HepG2 (cell line): ENCODE measurements around the gene TRNT1. TPM values are rescaled to one million over a fixed set of nuclear protein-coding genes. Genes with fewer than 3 reads are reported as not detected.
A peak's percentile ranks its signal among the peaks of the same experiment; 100 is the strongest.

ENCODE experiments used
- CBFB ChIP-seq: sonication (generic); formaldehyde crosslinking; IDR thresholded peaks from 2 replicates; pipeline ENCODE4 v1.4.0; 2020; ENCODE audit warnings: missing genetic modification reagents
- FOXO4 ChIP-seq: sonication (generic); formaldehyde crosslinking; conservative IDR thresholded peaks from 2 replicates; pipeline ENCODE4 v1.8.1; 2023; ENCODE audit warnings: missing genetic modification reagents
- GTF2F1 ChIP-seq: fragments of 150-350 bp; IDR thresholded peaks from 2 replicates; pipeline ENCODE4 v1.6.1; 2014; ENCODE audit warnings: low read length
- HOXA7 ChIP-seq: sonication (generic); formaldehyde crosslinking; IDR thresholded peaks from 2 replicates; pipeline ENCODE4 v1.8.1; 2022; ENCODE audit warnings: mild to moderate bottlenecking, missing genetic modification reagents, moderate library complexity
- MYC ChIP-seq: sonication (generic); formaldehyde crosslinking; IDR thresholded peaks from 2 replicates; pipeline ENCODE4 v1.9.0; 2021; ENCODE audit warnings: missing genetic modification reagents, borderline replicate concordance
- NBN ChIP-seq: fragments of 450-650 bp; conservative IDR thresholded peaks from 2 replicates; pipeline ENCODE4 v1.6.1; 2017
- PPARG ChIP-seq: conservative IDR thresholded peaks from 2 replicates; pipeline ENCODE4 v1.6.1; 2016; ENCODE audit warnings: missing biosample characterization, missing genetic modification reagents
- SNRNP70 ChIP-seq: fragments of 200-400 bp; formaldehyde crosslinking; IDR thresholded peaks from 2 replicates; pipeline ENCODE4 v1.6.1; 2017; ENCODE audit warnings: mild to moderate bottlenecking, low read depth, low read length, moderate library complexity
- THAP11 ChIP-seq: IDR thresholded peaks from 2 replicates; pipeline ENCODE4 v1.6.1; 2016; ENCODE audit warnings: missing biosample characterization, missing genetic modification reagents
- TMF1 ChIP-seq: sonication (generic); formaldehyde crosslinking; IDR thresholded peaks from 2 replicates; pipeline ENCODE4 v1.8.1; 2022; ENCODE audit warnings: low read depth, missing genetic modification reagents
- ZBTB7A ChIP-seq: sonication (generic); formaldehyde crosslinking; IDR thresholded peaks from 2 replicates; pipeline ENCODE4 v1.8.0; 2022; ENCODE audit warnings: mild to moderate bottlenecking, missing genetic modification reagents
- ZC3H4 ChIP-seq: sonication (generic); formaldehyde crosslinking; IDR thresholded peaks from 2 replicates; pipeline ENCODE4 v1.4.0; 2020; ENCODE audit warnings: missing genetic modification reagents, borderline replicate concordance
- ZFP41 ChIP-seq: sonication (generic); formaldehyde crosslinking; IDR thresholded peaks from 2 replicates; pipeline ENCODE4 v1.4.0; 2020; ENCODE audit warnings: mild to moderate bottlenecking, missing genetic modification reagents, borderline replicate concordance
- ZNF10 ChIP-seq: sonication (generic); formaldehyde crosslinking; IDR thresholded peaks from 2 replicates; pipeline ENCODE4 v1.4.0; 2020; ENCODE audit warnings: mild to moderate bottlenecking, low read depth, missing genetic modification reagents, borderline replicate concordance
- ZNF280D ChIP-seq: sonication (generic); formaldehyde crosslinking; IDR thresholded peaks from 2 replicates; pipeline ENCODE4 v1.5.1; 2020; ENCODE audit warnings: mild to moderate bottlenecking, missing genetic modification reagents
- ZNF557 ChIP-seq: sonication (generic); formaldehyde crosslinking; IDR thresholded peaks from 2 replicates; pipeline ENCODE4 v1.4.0; 2020; ENCODE audit warnings: missing genetic modification reagents
- ZNF563 ChIP-seq: sonication (generic); formaldehyde crosslinking; IDR thresholded peaks from 2 replicates; pipeline ENCODE4 v1.8.0; 2022; ENCODE audit warnings: mild to moderate bottlenecking, moderate library complexity, missing genetic modification reagents
- ZNF564 ChIP-seq: sonication (generic); formaldehyde crosslinking; IDR thresholded peaks from 2 replicates; pipeline ENCODE4 v1.8.1; 2023; ENCODE audit warnings: mild to moderate bottlenecking, missing genetic modification reagents
- ZNF567 ChIP-seq: sonication (generic); formaldehyde crosslinking; IDR thresholded peaks from 2 replicates; pipeline ENCODE4 v1.8.1; 2023; ENCODE audit warnings: mild to moderate bottlenecking, missing genetic modification reagents, borderline replicate concordance
- ZNF572 ChIP-seq: sonication (generic); formaldehyde crosslinking; IDR thresholded peaks from 2 replicates; pipeline ENCODE4 v1.5.1; 2020; ENCODE audit warnings: mild to moderate bottlenecking, missing genetic modification reagents
- ZNF597 ChIP-seq: sonication (generic); formaldehyde crosslinking; IDR thresholded peaks from 2 replicates; pipeline ENCODE4 v1.5.0; 2020; ENCODE audit warnings: missing genetic modification reagents
- ZNF598 ChIP-seq: sonication (generic); formaldehyde crosslinking; IDR thresholded peaks from 2 replicates; pipeline ENCODE4 v1.5.1; 2020; ENCODE audit warnings: mild to moderate bottlenecking, missing genetic modification reagents, borderline replicate concordance
- ZNF776 ChIP-seq: sonication (generic); formaldehyde crosslinking; IDR thresholded peaks from 2 replicates; pipeline ENCODE4 v1.4.0; 2020; ENCODE audit warnings: mild to moderate bottlenecking, missing genetic modification reagents
- polyA plus RNA-seq, 8 experiments: library from polyadenylated mRNA; depleted of rRNA in 3 of 8; stranded (reverse) in 7 of 8; unstranded in 1 of 8; fragments of >200 nt; fragmentation: Illumina TruSeq in 4 of 8; extraction: Trizol in 4 of 8; gene quantifications; 2 replicates each; pipeline versions ENCODE4 v1.2.1 to v1.2.3, GENCODE V29; 2011 to 2016; ENCODE audit warnings: low read depth in 4 of 8, missing spikeins in 1 of 8, mixed read lengths in 1 of 8; ENCODE audit not compliant: insufficient read depth in 1 of 8
- total RNA-seq, 5 experiments: library from RNA; depleted of rRNA; stranded (reverse); fragments of >200 nt; fragmentation: Illumina TruSeq; extraction: Trizol; gene quantifications; 2 replicates each; pipeline ENCODE4 v1.2.3, GENCODE V29; 2016; ENCODE audit warnings: low read depth in 1 of 5

Gene TRNT1
- total and polyA plus RNA-seq, 2 of the 13 experiments (the other 11 are each of a cell fraction or from before 2014, with no cell fraction given): 9.4 to 27.7 TPM

GRCh38 chr3:3179407-3180094, 52.8 kb downstream of the TRNT1 start, which contains the start of gene CRBN (continued):
- TF ChIP-seq THAP11 (peak; percentile 94), HOXA7 (no peak), ZBTB7A (CRISPR knock-in tag) (no peak), MYC (peak; percentile 87), FOXO4 (CRISPR knock-in tag) (no peak), NBN (no peak), ZNF10 (CRISPR knock-in tag) (no peak), ZNF567 (CRISPR knock-in tag) (peak; percentile 92; the same call in 1 of the 2 replicates), CBFB (peak; percentile 89), ZNF557 (CRISPR knock-in tag) (no peak; the same call in 1 of the 2 replicates), ZNF563 (peak; percentile 81; the same call in 1 of the 2 replicates), GTF2F1 (no peak), ZNF776 (peak; percentile 78; the same call in 1 of the 2 replicates), SNRNP70 (no peak), ZNF597 (peak; percentile 92; the same call in 1 of the 2 replicates), ZC3H4 (peak; percentile 49; the same call in 1 of the 2 replicates), PPARG (peak; percentile 45), ZNF280D (CRISPR knock-in tag) (peak; percentile 83; the same call in 1 of the 2 replicates), ZNF572 (0 out of 2 replicates have a peak, but pooled peaks have one; percentile 76), ZFP41 (CRISPR knock-in tag) (no peak), ZNF598 (CRISPR knock-in tag) (peak; percentile 95; the same call in 1 of the 2 replicates), ZNF564 (CRISPR knock-in tag) (peak; percentile 78; the same call in 1 of the 2 replicates), TMF1 (CRISPR knock-in tag) (no peak)
